SK-N-SH (cell line): ENCODE results near the gene SPON1. TPM values are rescaled to one million over a fixed set of nuclear protein-coding genes. Genes with fewer than 3 reads are reported as not detected.

ENCODE experiments used
- CTCF ChIA-PET: fragments of 300-600, 350-600 bp; formaldehyde crosslinking; extraction: SDS; loops from one replicate; lab custom pipeline; 2021; lab: Yijun Ruan, JAX
- POLR2A ChIA-PET: fragments of 350-600 bp; sonication (Branson Sonifier 250); formaldehyde crosslinking; extraction: SDS; loops from one replicate; lab custom pipeline; 2020; ENCODE audit warnings: antibody characterized with exemption, inconsistent platforms; lab: Yijun Ruan, JAX
- DNase-seq: peaks from one replicate; pipeline ENCODE4 v3.0.0; 2012
- H2AFZ ChIP-seq: fragments of 200-600 bp; sonication (generic); 2 replicates; pipeline ENCODE4 v1.8.1; 2016; ENCODE audit warnings: antibody characterized with exemption, mild to moderate bottlenecking, low read depth
- H3F3A ChIP-seq: fragments of 200-600 bp; sonication (generic); replicated peaks from 2 replicates; pipeline ENCODE3; 2016; ENCODE audit warnings: antibody characterized with exemption, mild to moderate bottlenecking; ENCODE audit not compliant: insufficient read depth
- H3K27ac ChIP-seq, 2 experiments: fragments of 200-500 bp in 1 of 2; fragments of 200-600 bp in 1 of 2; sonication (Bioruptor generic) in 1 of 2; sonication (generic), shearing (Covaris generic) in 1 of 2; 2 replicates each; pipeline versions ENCODE4 v1.5.1 to v1.6.1; 2014 to 2016; ENCODE audit warnings: low read depth in 2 of 2, inconsistent platforms in 1 of 2, low read length in 1 of 2, mild to moderate bottlenecking in 1 of 2, mixed read lengths in 1 of 2
- H3K27me3 ChIP-seq: fragments of 200-600 bp; sonication (generic), shearing (Covaris generic); 2 replicates; pipeline ENCODE4 v1.6.1; 2016; ENCODE audit warnings: mixed run types; ENCODE audit not compliant: insufficient read depth
- H3K36me3 ChIP-seq, 2 experiments: fragments of 200-500 bp in 1 of 2; fragments of 200-600 bp in 1 of 2; sonication (Bioruptor generic) in 1 of 2; sonication (generic) in 1 of 2; replicated peaks in 1 of 2; 2 replicates each; pipeline versions ENCODE3 to v1.5.1; 2014 to 2016; ENCODE audit warnings: low read length in 1 of 2, mild to moderate bottlenecking in 1 of 2; ENCODE audit not compliant: insufficient read depth in 2 of 2, control insufficient read depth in 1 of 2
- H3K4me1 ChIP-seq, 2 experiments: fragments of 200-500 bp in 1 of 2; fragments of 200-600 bp in 1 of 2; sonication (Bioruptor generic) in 1 of 2; sonication (generic), shearing (Covaris generic) in 1 of 2; 2 replicates each; pipeline versions ENCODE4 v1.5.1 to v1.6.1; 2014 to 2016; ENCODE audit warnings: low read depth in 1 of 2, low read length in 1 of 2, mixed run types in 1 of 2; ENCODE audit not compliant: insufficient read depth in 2 of 2, control insufficient read depth in 1 of 2
- H3K4me2 ChIP-seq: fragments of 200-600 bp; sonication (generic), shearing (Covaris generic); 2 replicates; pipeline ENCODE4 v1.6.1; 2017; ENCODE audit warnings: mixed run types
- H3K4me3 ChIP-seq, 2 experiments: fragments of 200-500 bp in 1 of 2; fragments of 200-600 bp in 1 of 2; sonication (Bioruptor generic) in 1 of 2; sonication (generic), shearing (Covaris generic) in 1 of 2; 2 replicates each; pipeline versions ENCODE4 v1.5.1 to v1.8.1; 2014 to 2016; ENCODE audit warnings: low read depth in 2 of 2, inconsistent platforms in 1 of 2, low read length in 1 of 2, mild to moderate bottlenecking in 1 of 2, mixed read lengths in 1 of 2, moderate library complexity in 1 of 2
- H3K79me2 ChIP-seq: fragments of 200-600 bp; sonication (generic); 2 replicates; pipeline ENCODE4 v1.8.1; 2017; ENCODE audit warnings: mild to moderate bottlenecking; ENCODE audit not compliant: insufficient read depth
- H3K9ac ChIP-seq: fragments of 200-600 bp; sonication (generic); 2 replicates; pipeline ENCODE4 v1.6.1; 2017; ENCODE audit warnings: mixed run types
- H3K9me2 ChIP-seq: fragments of 200-600 bp; sonication (generic); 2 replicates; pipeline ENCODE4 v1.6.1; 2017; ENCODE audit warnings: mixed run types
- H3K9me3 ChIP-seq: fragments of 200-600 bp; sonication (generic); 2 replicates; pipeline ENCODE4 v1.6.1; 2017; ENCODE audit warnings: mixed run types, mild to moderate bottlenecking, moderate library complexity
- H4K20me1 ChIP-seq: fragments of 200-600 bp; sonication (generic); 2 replicates; pipeline ENCODE4 v1.6.1; 2017; ENCODE audit warnings: mild to moderate bottlenecking, mixed run types; ENCODE audit not compliant: insufficient read depth
- CHD2 ChIP-seq: fragments of 150-350 bp; IDR thresholded peaks from 2 replicates; pipeline ENCODE4 v1.6.1; 2018; ENCODE audit warnings: low read length; ENCODE audit not compliant: partially characterized antibody
- ELF1 ChIP-seq: IDR thresholded peaks from 2 replicates; pipeline ENCODE4 v1.4.0; 2012
- EZH2phosphoT487 ChIP-seq: fragments of 200-600 bp; sonication (generic); IDR thresholded peaks from 2 replicates; pipeline ENCODE4 v1.6.1; 2017; ENCODE audit warnings: low read depth, mixed run types, mild to moderate bottlenecking, antibody characterized with exemption, moderate library complexity, borderline replicate concordance
- GATA2 ChIP-seq: sonication (generic); formaldehyde crosslinking; IDR thresholded peaks from 2 replicates; pipeline ENCODE4 v1.5.0; 2020; ENCODE audit warnings: mild to moderate bottlenecking, missing genetic modification reagents
- MEF2A ChIP-seq: IDR thresholded peaks from 2 replicates; pipeline ENCODE4 v1.4.0; 2012; ENCODE audit warnings: low read depth, borderline replicate concordance
- NFIC ChIP-seq: IDR thresholded peaks from 2 replicates; pipeline ENCODE4 v1.4.0; 2012; ENCODE audit warnings: borderline replicate concordance
- RAD21 ChIP-seq: IDR thresholded peaks from 2 replicates; pipeline ENCODE4 v1.6.1; 2012; ENCODE audit warnings: mild to moderate bottlenecking, low read length
- RFX5 ChIP-seq: IDR thresholded peaks from 2 replicates; pipeline ENCODE4 v1.6.1; 2012; ENCODE audit warnings: mild to moderate bottlenecking, improper control_type of control experiment, low read length
- SIN3A ChIP-seq: IDR thresholded peaks from 2 replicates; pipeline ENCODE4 v1.6.1; 2012; ENCODE audit warnings: low read depth, mild to moderate bottlenecking, low read length, moderate library complexity, borderline replicate concordance
- TAF1 ChIP-seq: IDR thresholded peaks from 2 replicates; pipeline ENCODE4 v1.6.1; 2012; ENCODE audit warnings: low read depth, mild to moderate bottlenecking, low read length, moderate library complexity, borderline replicate concordance
- TCF12 ChIP-seq: IDR thresholded peaks from 2 replicates; pipeline ENCODE4 v1.4.0; 2012
- USF2 ChIP-seq: fragments of 150-350 bp; IDR thresholded peaks from 2 replicates; pipeline ENCODE4 v1.6.1; 2017; ENCODE audit warnings: antibody characterized with exemption, low read length, low read depth, borderline replicate concordance
- YY1 ChIP-seq: IDR thresholded peaks from 2 replicates; pipeline ENCODE4 v1.4.0; 2012; ENCODE audit warnings: low read depth, mild to moderate bottlenecking
- ZBTB33 ChIP-seq: IDR thresholded peaks from 2 replicates; pipeline ENCODE4 v1.4.0; 2012; ENCODE audit warnings: low read depth, borderline replicate concordance
- polyA plus RNA-seq, 3 experiments: library from polyadenylated mRNA; depleted of rRNA; stranded (reverse); fragments of >200 nt; gene quantifications; 2 replicates each; pipeline ENCODE4 v1.2.3, GENCODE V29; 2012
- TF ChIP-seq, protein P1 (sequence below): fragments of 200-600 bp; sonication (generic); IDR thresholded peaks from 2 replicates; pipeline ENCODE4 v1.6.1; 2017; ENCODE audit warnings: antibody characterized with exemption, mild to moderate bottlenecking, moderate library complexity
- TF ChIP-seq, protein P2 (sequence below): fragments of 150-350 bp; IDR thresholded peaks from 2 replicates; pipeline ENCODE4 v1.6.1; 2016; ENCODE audit warnings: mild to moderate bottlenecking, low read depth, low read length
- TF ChIP-seq, protein P3 (sequence below): IDR thresholded peaks from 2 replicates; pipeline ENCODE4 v1.6.1; 2012; ENCODE audit warnings: mild to moderate bottlenecking, low read depth, low read length, moderate library complexity

The SPON1 gene
- polyA plus RNA-seq, 1 of the 3 experiments (the other 2 are of a cell fraction) = not detected

DNA sequence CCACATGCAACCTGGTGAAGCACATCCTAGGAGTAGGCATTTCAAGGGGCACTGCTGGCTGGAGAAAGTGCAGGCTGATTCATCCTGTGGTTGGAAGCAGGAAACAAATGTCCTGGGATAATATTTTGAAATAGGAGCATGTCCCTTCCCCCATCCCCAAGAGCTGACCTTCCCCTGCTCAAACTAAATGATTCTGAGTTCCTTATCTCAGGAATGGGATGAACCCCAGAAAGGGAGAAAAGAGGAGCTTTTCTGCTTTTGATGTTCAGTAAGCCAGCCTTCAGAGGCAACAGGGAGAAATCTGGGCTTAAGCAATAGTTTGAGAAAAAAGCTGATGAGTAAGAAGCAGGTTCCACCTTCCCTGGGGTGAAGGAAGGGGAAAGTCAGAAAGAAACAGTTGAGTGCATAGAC lies 19.5 kb upstream of the SPON1 start:
- Histone ChIP-seq H3K27me3 (no peaks in the 10 kb centered on the region), H3K4me2 (no peak overlapping the region), H3K36me3 (no peaks in the 10 kb centered on the region), H3K4me3 (no peak overlapping the region), H3K9me3 (no peaks in the 10 kb centered on the region), H3K9me2 (no peaks in the 10 kb centered on the region), H4K20me1 (no peaks in the 10 kb centered on the region), H3F3A (no peaks in the 10 kb centered on the region), H3K79me2 (no peaks in the 10 kb centered on the region), H2AFZ (no peak overlapping the region), H3K27ac (no peak overlapping the region), H3K9ac (no peak overlapping the region), H3K4me1 (no peaks in the 10 kb centered on the region; a peak in 1 of 4 replicates)
- TF ChIP-seq NFIC (no peak), YY1 (no peak), TAF1 (no peak), GATA2 (no peak), EZH2phosphoT487 (no peak), USF2 (no peak), CHD2 (no peak), TCF12 (no peak), MEF2A (no peak), SIN3A (no peak), RAD21 (no peak), ZBTB33 (no peak), ELF1 (no peak), RFX5 (no peak)
- TF ChIP-seq, protein P1, sequence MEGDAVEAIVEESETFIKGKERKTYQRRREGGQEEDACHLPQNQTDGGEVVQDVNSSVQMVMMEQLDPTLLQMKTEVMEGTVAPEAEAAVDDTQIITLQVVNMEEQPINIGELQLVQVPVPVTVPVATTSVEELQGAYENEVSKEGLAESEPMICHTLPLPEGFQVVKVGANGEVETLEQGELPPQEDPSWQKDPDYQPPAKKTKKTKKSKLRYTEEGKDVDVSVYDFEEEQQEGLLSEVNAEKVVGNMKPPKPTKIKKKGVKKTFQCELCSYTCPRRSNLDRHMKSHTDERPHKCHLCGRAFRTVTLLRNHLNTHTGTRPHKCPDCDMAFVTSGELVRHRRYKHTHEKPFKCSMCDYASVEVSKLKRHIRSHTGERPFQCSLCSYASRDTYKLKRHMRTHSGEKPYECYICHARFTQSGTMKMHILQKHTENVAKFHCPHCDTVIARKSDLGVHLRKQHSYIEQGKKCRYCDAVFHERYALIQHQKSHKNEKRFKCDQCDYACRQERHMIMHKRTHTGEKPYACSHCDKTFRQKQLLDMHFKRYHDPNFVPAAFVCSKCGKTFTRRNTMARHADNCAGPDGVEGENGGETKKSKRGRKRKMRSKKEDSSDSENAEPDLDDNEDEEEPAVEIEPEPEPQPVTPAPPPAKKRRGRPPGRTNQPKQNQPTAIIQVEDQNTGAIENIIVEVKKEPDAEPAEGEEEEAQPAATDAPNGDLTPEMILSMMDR = no peak
- TF ChIP-seq, protein P2, sequence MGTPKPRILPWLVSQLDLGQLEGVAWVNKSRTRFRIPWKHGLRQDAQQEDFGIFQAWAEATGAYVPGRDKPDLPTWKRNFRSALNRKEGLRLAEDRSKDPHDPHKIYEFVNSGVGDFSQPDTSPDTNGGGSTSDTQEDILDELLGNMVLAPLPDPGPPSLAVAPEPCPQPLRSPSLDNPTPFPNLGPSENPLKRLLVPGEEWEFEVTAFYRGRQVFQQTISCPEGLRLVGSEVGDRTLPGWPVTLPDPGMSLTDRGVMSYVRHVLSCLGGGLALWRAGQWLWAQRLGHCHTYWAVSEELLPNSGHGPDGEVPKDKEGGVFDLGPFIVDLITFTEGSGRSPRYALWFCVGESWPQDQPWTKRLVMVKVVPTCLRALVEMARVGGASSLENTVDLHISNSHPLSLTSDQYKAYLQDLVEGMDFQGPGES = no peak
- TF ChIP-seq, protein P3, sequence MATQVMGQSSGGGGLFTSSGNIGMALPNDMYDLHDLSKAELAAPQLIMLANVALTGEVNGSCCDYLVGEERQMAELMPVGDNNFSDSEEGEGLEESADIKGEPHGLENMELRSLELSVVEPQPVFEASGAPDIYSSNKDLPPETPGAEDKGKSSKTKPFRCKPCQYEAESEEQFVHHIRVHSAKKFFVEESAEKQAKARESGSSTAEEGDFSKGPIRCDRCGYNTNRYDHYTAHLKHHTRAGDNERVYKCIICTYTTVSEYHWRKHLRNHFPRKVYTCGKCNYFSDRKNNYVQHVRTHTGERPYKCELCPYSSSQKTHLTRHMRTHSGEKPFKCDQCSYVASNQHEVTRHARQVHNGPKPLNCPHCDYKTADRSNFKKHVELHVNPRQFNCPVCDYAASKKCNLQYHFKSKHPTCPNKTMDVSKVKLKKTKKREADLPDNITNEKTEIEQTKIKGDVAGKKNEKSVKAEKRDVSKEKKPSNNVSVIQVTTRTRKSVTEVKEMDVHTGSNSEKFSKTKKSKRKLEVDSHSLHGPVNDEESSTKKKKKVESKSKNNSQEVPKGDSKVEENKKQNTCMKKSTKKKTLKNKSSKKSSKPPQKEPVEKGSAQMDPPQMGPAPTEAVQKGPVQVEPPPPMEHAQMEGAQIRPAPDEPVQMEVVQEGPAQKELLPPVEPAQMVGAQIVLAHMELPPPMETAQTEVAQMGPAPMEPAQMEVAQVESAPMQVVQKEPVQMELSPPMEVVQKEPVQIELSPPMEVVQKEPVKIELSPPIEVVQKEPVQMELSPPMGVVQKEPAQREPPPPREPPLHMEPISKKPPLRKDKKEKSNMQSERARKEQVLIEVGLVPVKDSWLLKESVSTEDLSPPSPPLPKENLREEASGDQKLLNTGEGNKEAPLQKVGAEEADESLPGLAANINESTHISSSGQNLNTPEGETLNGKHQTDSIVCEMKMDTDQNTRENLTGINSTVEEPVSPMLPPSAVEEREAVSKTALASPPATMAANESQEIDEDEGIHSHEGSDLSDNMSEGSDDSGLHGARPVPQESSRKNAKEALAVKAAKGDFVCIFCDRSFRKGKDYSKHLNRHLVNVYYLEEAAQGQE = no peak
- CTCF ChIA-PET = interaction anchor here (1.0 to 1.8 kb wide), 4 partner anchors 13 to 307 kb away, joined by 3 to 4 read pairs (median 3); no protein-coding TSS in a partner anchor
- no peak for DNase-seq
- POLR2A ChIA-PET = no interaction called here
